ENCODE data around the gene NLRP4. TPM values are rescaled to one million over a fixed set of nuclear protein-coding genes. Genes with fewer than 3 reads are reported as not detected.
"Not testable (repeated sequence)": the region's sequence is repeated elsewhere in the genome, so short reads cannot be mapped to it uniquely, and the experiment has no call there.

The NLRP4 gene
- total RNA-seq, 1 donor from 2014 or later = not detected

GRCh38 chr19:55927991-55928390, 91.7 kb downstream of the NLRP4 start:
- DNase-seq (no peak), ATAC-seq (no peak)
- no peaks in the 10 kb centered on the region for H3K4me1 ChIP-seq
- TF ChIP-seq CTCF (IDR thresholded peaks at IDR 0.05) = no peak
- H3K9me3 ChIP-seq = no peaks in the 10 kb centered on the region
- no peak overlapping the region for H3K27ac ChIP-seq
- H3K4me3 ChIP-seq = no peak overlapping the region
- no peaks in the 10 kb centered on the region for H3K27me3 ChIP-seq (ENCODE audit: low read depth)
- intact Hi-C loops (cut with DNase I) = no loop called here
- H3K36me3 ChIP-seq = no peaks in the 10 kb centered on the region

GRCh38 chr19:55929258-55929657, 92.9 kb downstream of the NLRP4 start:
- H3K4me1 ChIP-seq; ATAC-seq; H3K27ac ChIP-seq; DNase-seq; H3K9me3 ChIP-seq; H3K36me3 ChIP-seq; intact Hi-C loops (cut with DNase I); H3K4me3 ChIP-seq; H3K27me3 ChIP-seq (ENCODE audit: low read depth): not testable (repeated sequence)

DNA sequence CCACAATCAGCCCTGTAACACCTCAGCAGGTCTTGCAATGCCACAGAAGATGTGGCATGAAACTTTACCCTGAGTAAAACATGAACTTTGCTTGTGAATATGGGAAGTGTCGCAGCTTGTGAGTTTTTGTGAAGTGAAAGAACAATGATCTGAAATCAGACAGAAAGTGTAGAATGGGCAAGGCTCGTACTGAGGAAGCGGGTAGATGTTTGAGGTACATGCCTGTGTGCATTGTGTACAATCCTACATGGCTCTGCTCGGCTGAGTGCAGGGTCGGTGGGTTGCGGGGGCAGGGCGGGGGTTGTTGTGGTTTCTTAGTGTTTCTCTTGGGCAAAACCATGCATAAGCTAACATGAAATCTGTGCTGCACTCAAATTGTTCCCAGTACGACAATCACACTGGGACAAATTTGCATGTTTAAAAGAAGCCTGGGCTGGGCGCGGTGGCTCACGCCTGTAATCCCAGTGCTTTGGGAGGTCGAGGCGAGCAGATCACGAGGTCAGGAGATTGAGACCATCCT, 94.7 kb downstream of the NLRP4 start:
- DNase-seq (no peak), ATAC-seq (no peak)
- TF ChIP-seq CTCF (IDR thresholded peaks at IDR 0.05) = no peak
- no peak overlapping the region for H3K4me3 ChIP-seq
- H3K4me1 ChIP-seq = no peaks in the 10 kb centered on the region
- H3K27ac ChIP-seq = no peak overlapping the region
- no peaks in the 10 kb centered on the region for H3K27me3 ChIP-seq (ENCODE audit: low read depth)
- H3K9me3 ChIP-seq = no peaks in the 10 kb centered on the region
- intact Hi-C loops (cut with DNase I) = no loop called here
- H3K36me3 ChIP-seq = no peaks in the 10 kb centered on the region

Other genes with a start within 250 kb of the NLRP4 start
- 14.3 TPM for gene FIZ1, start 237.0 kb upstream of the NLRP4 start, total RNA-seq
- 33.4 TPM for gene ZNF524, start 236.3 kb upstream of the NLRP4 start, total RNA-seq
- gene ZNF865, start 230.9 kb upstream of the NLRP4 start, total RNA-seq = 16.5 TPM
- gene ZNF784, start 212.0 kb upstream of the NLRP4 start, total RNA-seq = 7.1 TPM
- gene ZNF580, start 195.5 kb upstream of the NLRP4 start, total RNA-seq = 35.2 TPM
- gene ZNF581, start 192.9 kb upstream of the NLRP4 start, total RNA-seq = 22.7 TPM
- 11.6 TPM for gene CCDC106, start 188.3 kb upstream of the NLRP4 start, total RNA-seq
- gene U2AF2, start 181.5 kb upstream of the NLRP4 start, total RNA-seq = 143 TPM
- 105 TPM for gene EPN1, start 161.3 kb upstream of the NLRP4 start, total RNA-seq
- not detected for gene NLRP9, start 98.1 kb upstream of the NLRP4 start, total RNA-seq
- gene RFPL4A, start 77.4 kb upstream of the NLRP4 start, total RNA-seq = not detected
- gene RFPL4AL1, start 67.4 kb upstream of the NLRP4 start, total RNA-seq = not detected
- not detected for gene NLRP11, start 4.5 kb upstream of the NLRP4 start, total RNA-seq
- gene NLRP13, start 95.8 kb downstream of the NLRP4 start, total RNA-seq = not detected
- gene NLRP8, start 111.3 kb downstream of the NLRP4 start, total RNA-seq = not detected
- not detected for gene NLRP5, start 150.2 kb downstream of the NLRP4 start, total RNA-seq